ENCODE measurements around the gene CLDN9.

DNA sequence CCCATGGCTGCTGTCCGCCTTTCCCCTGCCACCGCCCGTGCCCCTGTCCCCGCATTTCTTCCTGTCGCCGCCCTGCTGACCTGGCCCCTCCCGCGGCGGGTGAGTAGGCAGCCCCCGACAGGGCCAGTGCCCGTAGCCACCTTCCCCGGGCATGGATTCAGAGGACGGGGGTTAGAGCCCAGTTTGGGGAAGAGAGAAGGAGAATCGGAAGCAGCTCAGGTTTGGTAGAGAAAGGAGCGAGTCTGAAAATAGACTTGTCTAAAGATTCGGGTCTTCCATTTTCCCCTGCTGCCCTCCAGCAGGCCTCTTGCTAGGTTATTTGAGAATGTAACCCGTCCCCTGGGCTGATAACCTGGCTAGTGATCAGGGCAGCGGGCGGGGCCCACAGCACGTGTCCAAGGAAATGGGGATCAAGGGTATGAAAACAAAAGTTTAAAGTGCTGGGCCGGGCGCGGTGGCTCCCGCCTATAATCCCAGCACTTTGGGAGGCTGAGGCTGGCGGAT is 7.9 kb upstream of the CLDN9 start:
- no peak for TF ChIP-seq POLR2A (IDR thresholded peaks at IDR 0.05; ENCODE audit: low read depth, low read length)
- no peak for TF ChIP-seq POLR2AphosphoS5 (IDR thresholded peaks at IDR 0.05; ENCODE audit: low read depth, low read length)
- TF ChIP-seq TAF1 (IDR thresholded peaks at IDR 0.05; ENCODE audit: low read depth, low read length), result no peak
- no peak for TF ChIP-seq SPI1 (IDR thresholded peaks at IDR 0.05; ENCODE audit: low read depth, low read length)
- TF ChIP-seq POU2F2 (IDR thresholded peaks at IDR 0.05; ENCODE audit: low read depth, low read length), result no peak
